COR-L47 (cell line): ENCODE data around the gene DMAP1.

Experiments used
- DNase-seq: peaks from one replicate; lab custom pipeline; 2025; lab: John Stamatoyannopoulos, UW

Gene DMAP1

GRCh38 chr1:44228218-44228617 is 14.9 kb downstream of the DMAP1 start:
- no peak for DNase-seq

GRCh38 chr1:44229435-44230167 is 16.3 kb downstream of the DMAP1 start:
- no peak for DNase-seq

- DNase-seq = no peak
Observed at GRCh38 chr1:44230796-44231195, 17.5 kb downstream of the DMAP1 start.

- DNase-seq = no peak
Observed at GRCh38 chr1:44233593-44233992, 20.3 kb downstream of the DMAP1 start.

GRCh38 chr1:44235808-44236207 is 22.5 kb downstream of the DMAP1 start:
- no peak for DNase-seq

- DNase-seq = no peak
Observed at GRCh38 chr1:44236490-44237272, 23.4 kb downstream of the DMAP1 start.

- DNase-seq = no peak
Observed at GRCh38 chr1:44237721-44238457, 24.6 kb downstream of the DMAP1 start.

GRCh38 chr1:44238660-44239059 is 25.4 kb downstream of the DMAP1 start:
- DNase-seq = no peak

GRCh38 chr1:44239331-44239960 is 26.2 kb downstream of the DMAP1 start:
- no peak for DNase-seq

GRCh38 chr1:44239961-44240371 is 26.7 kb downstream of the DMAP1 start:
- no peak for DNase-seq

- no peak for DNase-seq
Observed at GRCh38 chr1:44240802-44241671, 27.8 kb downstream of the DMAP1 start.

GRCh38 chr1:44242746-44243145 is 29.5 kb downstream of the DMAP1 start:
- no peak for DNase-seq

- no peak for DNase-seq
Observed at GRCh38 chr1:44243782-44244495, 30.7 kb downstream of the DMAP1 start.

GRCh38 chr1:44244986-44245385 is 31.7 kb downstream of the DMAP1 start:
- no peak for DNase-seq

- DNase-seq = no peak
Observed at GRCh38 chr1:44246806-44247205, 33.5 kb downstream of the DMAP1 start.

- DNase-seq = no peak
Observed at GRCh38 chr1:44249543-44249942, 36.3 kb downstream of the DMAP1 start.

- DNase-seq = no peak
Observed at GRCh38 chr1:44250068-44250781, 37.0 kb downstream of the DMAP1 start.

GRCh38 chr1:44251486-44251885 is 38.2 kb downstream of the DMAP1 start:
- DNase-seq = no peak

GRCh38 chr1:44251989-44252671 is 38.9 kb downstream of the DMAP1 start:
- no peak for DNase-seq
